ENCODE data around the gene TUBB4A. TPM values are rescaled to one million over a fixed set of nuclear protein-coding genes. Genes with fewer than 3 reads are reported as not detected.

The TUBB4A gene
- total RNA-seq, 1 experiment from 2014 or later, result not detected

GRCh38 chr19:6460099-6460884 lies 41.8 kb downstream of the TUBB4A start:
- no peaks in the 10 kb centered on the region for H3K36me3 ChIP-seq
- no peak overlapping the region for H3K27ac ChIP-seq

GRCh38 chr19:6459262-6460098 lies 42.6 kb downstream of the TUBB4A start, which contains the start of gene SLC25A23:
SLC25A23 (minus strand) TSS chr19:6459792; CDS start chr19:6459628, 164 bp downstream.
- Histone ChIP-seq H3K36me3 (no peaks in the 10 kb centered on the region), H3K27ac (no peak within 1 kb of the TSS)
- no peak for DNase-seq (ENCODE audit: low read depth in 1 of 2, low spot score in 2 of 2)

More at GRCh38 chr19:6460099-6460884, 41.8 kb downstream of the TUBB4A start:
- H3K27me3 ChIP-seq (replicated peaks), result peaks cover 31% of the 10 kb centered on the region
- H3K4me1 ChIP-seq (replicated peaks), result peaks cover 14% of the 10 kb centered on the region
- peak overlapping the region; percentile 40 for H3K4me3 ChIP-seq
- DNase-seq (ENCODE audit: low read depth in 1 of 2, low spot score in 2 of 2), result peak; percentile 94 to 96
- H3K9me3 ChIP-seq (replicated peaks), result no peaks in the 10 kb centered on the region

GRCh38 chr19:6458695-6459261 lies 43.3 kb downstream of the TUBB4A start:
- Histone ChIP-seq H3K36me3 (no peaks in the 10 kb centered on the region), H3K9me3 (replicated peaks) (no peaks in the 10 kb centered on the region), H3K27ac (no peak overlapping the region), H3K4me3 (no peak overlapping the region), H3K4me1 (replicated peaks) (peaks cover 14% of the 10 kb centered on the region), H3K27me3 (replicated peaks) (peaks cover 16% of the 10 kb centered on the region)
- DNase-seq (ENCODE audit: low read depth in 1 of 2, low spot score in 2 of 2), result no peak

More at GRCh38 chr19:6459262-6460098, 42.6 kb downstream of the TUBB4A start, which contains the start of gene SLC25A23:
- peaks cover 14% of the 10 kb centered on the region for H3K4me1 ChIP-seq (replicated peaks)
- no peaks in the 10 kb centered on the region for H3K9me3 ChIP-seq (replicated peaks)
- peaks cover 23% of the 10 kb centered on the region for H3K27me3 ChIP-seq (replicated peaks)
- H3K4me3 ChIP-seq, result peak within 1 kb of the TSS; percentile 40

- Histone ChIP-seq H3K9me3 (replicated peaks) (no peaks in the 10 kb centered on the region), H3K4me3 (no peak overlapping the region), H3K4me1 (replicated peaks) (peaks cover 14% of the 10 kb centered on the region), H3K27ac (no peak overlapping the region), H3K27me3 (replicated peaks) (peaks cover 10% of the 10 kb centered on the region), H3K36me3 (no peaks in the 10 kb centered on the region)
- DNase-seq (ENCODE audit: low read depth in 1 of 2, low spot score in 2 of 2), result no peak
These were observed 44.0 kb downstream of the TUBB4A start for GRCh38 chr19:6457958-6458694.

- Histone ChIP-seq H3K4me1 (replicated peaks) (peaks cover 14% of the 10 kb centered on the region), H3K36me3 (no peaks in the 10 kb centered on the region), H3K27me3 (replicated peaks) (peaks cover 8% of the 10 kb centered on the region; the same call in 1 of the 2 replicates), H3K27ac (no peak overlapping the region), H3K9me3 (replicated peaks) (no peaks in the 10 kb centered on the region), H3K4me3 (no peak overlapping the region)
- no peak for DNase-seq (ENCODE audit: low read depth in 1 of 2, low spot score in 2 of 2)
These were observed 46.2 kb downstream of the TUBB4A start for GRCh38 chr19:6455924-6456323.

GRCh38 chr19:6453951-6454565 lies 48.1 kb downstream of the TUBB4A start:
- Histone ChIP-seq H3K4me3 (no peak overlapping the region), H3K9me3 (replicated peaks) (no peaks in the 10 kb centered on the region), H3K4me1 (replicated peaks) (no peaks in the 10 kb centered on the region), H3K27me3 (replicated peaks) (peaks cover 3% of the 10 kb centered on the region; the same call in 1 of the 2 replicates), H3K36me3 (no peaks in the 10 kb centered on the region), H3K27ac (no peak overlapping the region)
- DNase-seq (ENCODE audit: low read depth in 1 of 2, low spot score in 2 of 2), result no peak

- H3K27ac ChIP-seq, result no peak overlapping the region
- no peak for DNase-seq (ENCODE audit: low read depth in 1 of 2, low spot score in 2 of 2)
- H3K4me1 ChIP-seq (replicated peaks), result no peaks in the 10 kb centered on the region
- H3K27me3 ChIP-seq (replicated peaks), result no peaks in the 10 kb centered on the region
- H3K36me3 ChIP-seq, result no peaks in the 10 kb centered on the region
- no peak overlapping the region for H3K4me3 ChIP-seq
- H3K9me3 ChIP-seq (replicated peaks), result no peaks in the 10 kb centered on the region
These were observed 49.2 kb downstream of the TUBB4A start for GRCh38 chr19:6452899-6453298.

GRCh38 chr19:6452223-6452614 lies 49.9 kb downstream of the TUBB4A start:
- no peaks in the 10 kb centered on the region for H3K36me3 ChIP-seq
- H3K4me3 ChIP-seq, result no peak overlapping the region
- H3K27me3 ChIP-seq (replicated peaks), result no peaks in the 10 kb centered on the region
- H3K27ac ChIP-seq, result no peak overlapping the region
- H3K9me3 ChIP-seq (replicated peaks), result no peaks in the 10 kb centered on the region
- H3K4me1 ChIP-seq (replicated peaks), result no peaks in the 10 kb centered on the region
- no peak for DNase-seq (ENCODE audit: low read depth in 1 of 2, low spot score in 2 of 2)

GRCh38 chr19:6451583-6452222 lies 50.4 kb downstream of the TUBB4A start:
- no peak overlapping the region for H3K4me3 ChIP-seq
- no peak for DNase-seq (ENCODE audit: low read depth in 1 of 2, low spot score in 2 of 2)
- H3K27me3 ChIP-seq (replicated peaks), result no peaks in the 10 kb centered on the region
- H3K27ac ChIP-seq, result no peak overlapping the region
- no peaks in the 10 kb centered on the region for H3K4me1 ChIP-seq (replicated peaks)
- no peaks in the 10 kb centered on the region for H3K36me3 ChIP-seq
- H3K9me3 ChIP-seq (replicated peaks), result no peaks in the 10 kb centered on the region

GRCh38 chr19:6450166-6450565 lies 51.9 kb downstream of the TUBB4A start:
- Histone ChIP-seq H3K27me3 (replicated peaks) (no peaks in the 10 kb centered on the region), H3K4me3 (no peak overlapping the region), H3K9me3 (replicated peaks) (no peaks in the 10 kb centered on the region), H3K36me3 (no peaks in the 10 kb centered on the region), H3K4me1 (replicated peaks) (no peaks in the 10 kb centered on the region), H3K27ac (no peak overlapping the region)
- DNase-seq (ENCODE audit: low read depth in 1 of 2, low spot score in 2 of 2), result no peak

- no peaks in the 10 kb centered on the region for H3K36me3 ChIP-seq
- no peak overlapping the region for H3K27ac ChIP-seq
- H3K4me1 ChIP-seq (replicated peaks), result no peaks in the 10 kb centered on the region
- no peaks in the 10 kb centered on the region for H3K9me3 ChIP-seq (replicated peaks)
- DNase-seq (ENCODE audit: low read depth in 1 of 2, low spot score in 2 of 2), result no peak
- H3K4me3 ChIP-seq, result no peak overlapping the region
- H3K27me3 ChIP-seq (replicated peaks), result no peaks in the 10 kb centered on the region
These were observed 54.1 kb downstream of the TUBB4A start for GRCh38 chr19:6448045-6448444.

GRCh38 chr19:6446452-6446851 lies 55.7 kb downstream of the TUBB4A start:
- DNase-seq (ENCODE audit: low read depth in 1 of 2, low spot score in 2 of 2), result no peak
- Histone ChIP-seq H3K27ac (no peak overlapping the region), H3K27me3 (replicated peaks) (no peaks in the 10 kb centered on the region), H3K4me3 (no peak overlapping the region), H3K36me3 (no peaks in the 10 kb centered on the region), H3K9me3 (replicated peaks) (no peaks in the 10 kb centered on the region), H3K4me1 (replicated peaks) (no peaks in the 10 kb centered on the region)

Measured in SJSA1 (cell line).